Measurements from ENCODE around the gene TRAF2.
A peak's percentile ranks its signal among the peaks of the same experiment; 100 is the strongest.
"Not testable (repeated sequence)": the region's sequence is repeated elsewhere in the genome, so short reads cannot be mapped to it uniquely, and the experiment has no call there.

TRAF2 gene

GRCh38 chr9:136858452-136858843 is 27.9 kb upstream of the TRAF2 start:
- DNase-seq = no peak

- DNase-seq = no peak
Measured at GRCh38 chr9:136858844-136859757, 27.2 kb upstream of the TRAF2 start.

- no peak for DNase-seq
Measured at GRCh38 chr9:136860529-136860928, 25.8 kb upstream of the TRAF2 start.

GRCh38 chr9:136860933-136861873 is 25.1 kb upstream of the TRAF2 start:
- no peak for DNase-seq

- no peak for DNase-seq
Measured at GRCh38 chr9:136861874-136862457, 24.4 kb upstream of the TRAF2 start.

GRCh38 chr9:136862849-136863622 is 23.3 kb upstream of the TRAF2 start:
- no peak for DNase-seq

GRCh38 chr9:136863623-136864273 is 22.6 kb upstream of the TRAF2 start:
- no peak for DNase-seq

GRCh38 chr9:136865041-136865767 is 21.1 kb upstream of the TRAF2 start:
- no peak for DNase-seq

GRCh38 chr9:136865768-136866103 is 20.6 kb upstream of the TRAF2 start:
- DNase-seq = no peak

- not testable (repeated sequence) for DNase-seq
Measured at GRCh38 chr9:136866898-136867421, 19.4 kb upstream of the TRAF2 start.

GRCh38 chr9:136867480-136867879 is 18.8 kb upstream of the TRAF2 start:
- DNase-seq = no peak

- no peak for DNase-seq
Measured at GRCh38 chr9:136867917-136868316, 18.4 kb upstream of the TRAF2 start.

GRCh38 chr9:136868644-136869043 is 17.7 kb upstream of the TRAF2 start:
- DNase-seq = no peak

GRCh38 chr9:136869611-136870010 is 16.7 kb upstream of the TRAF2 start:
- DNase-seq = not testable (repeated sequence)

- no peak for DNase-seq
Measured at GRCh38 chr9:136875155-136875554, 11.2 kb upstream of the TRAF2 start.

GRCh38 chr9:136876476-136876875 is 9.8 kb upstream of the TRAF2 start:
- no peak for DNase-seq

GRCh38 chr9:136880651-136881050 is 5.7 kb upstream of the TRAF2 start:
- DNase-seq = peak; percentile 62

GRCh38 chr9:136881691-136882108 is 4.6 kb upstream of the TRAF2 start:
- DNase-seq = no peak

- no peak for DNase-seq
Measured at GRCh38 chr9:136882109-136882946, 4.0 kb upstream of the TRAF2 start.

- DNase-seq = not testable (repeated sequence)
Measured at GRCh38 chr9:136882947-136883283, 3.4 kb upstream of the TRAF2 start.

Data from NCI-H82 (cell line).